ENCODE measurements around the gene RALGAPA1.

RALGAPA1 gene

GRCh38 chr14:35704793-35705493 lies 104.2 kb downstream of the RALGAPA1 start:
- TF ChIP-seq CTCF (IDR thresholded peaks at IDR 0.05; ENCODE audit: low read depth, low read length), result no peak
- DNase-seq (ENCODE audit: extremely low read depth, low read depth), result no peak

GRCh38 chr14:35701531-35701930 lies 107.6 kb downstream of the RALGAPA1 start:
- TF ChIP-seq CTCF (IDR thresholded peaks at IDR 0.05; ENCODE audit: low read depth, low read length), result no peak
- DNase-seq (ENCODE audit: extremely low read depth, low read depth), result no peak

GRCh38 chr14:35699791-35700444 lies 109.2 kb downstream of the RALGAPA1 start:
- no peak for DNase-seq (ENCODE audit: extremely low read depth, low read depth)
- TF ChIP-seq CTCF (IDR thresholded peaks at IDR 0.05; ENCODE audit: low read depth, low read length), result no peak

GRCh38 chr14:35696575-35696974 lies 112.5 kb downstream of the RALGAPA1 start:
- DNase-seq (ENCODE audit: extremely low read depth, low read depth), result no peak
- no peak for TF ChIP-seq CTCF (IDR thresholded peaks at IDR 0.05; ENCODE audit: low read depth, low read length)

- no peak for DNase-seq (ENCODE audit: extremely low read depth, low read depth)
- TF ChIP-seq CTCF (IDR thresholded peaks at IDR 0.05; ENCODE audit: low read depth, low read length), result no peak
Measured at GRCh38 chr14:35696119-35696518, 113.0 kb downstream of the RALGAPA1 start.

- no peak for TF ChIP-seq CTCF (IDR thresholded peaks at IDR 0.05; ENCODE audit: low read depth, low read length)
- no peak for DNase-seq (ENCODE audit: extremely low read depth, low read depth)
Measured at GRCh38 chr14:35695647-35696046, 113.4 kb downstream of the RALGAPA1 start.

GRCh38 chr14:35695072-35695471 lies 114.0 kb downstream of the RALGAPA1 start:
- TF ChIP-seq CTCF (IDR thresholded peaks at IDR 0.05; ENCODE audit: low read depth, low read length), result no peak
- DNase-seq (ENCODE audit: extremely low read depth, low read depth), result no peak
